OCI-LY1 (cell line): Measurements from ENCODE around the gene C2orf72.

ENCODE experiments used
- CTCF ChIP-seq: fragments of 200-600 bp; sonication (generic), shearing (Covaris generic); IDR thresholded peaks from 2 replicates; pipeline ENCODE4 v1.5.1; 2017; ENCODE audit warnings: mild to moderate bottlenecking, antibody characterized with exemption, low read length, moderate library complexity, mixed read lengths
- EZH2 ChIP-seq: fragments of 200-600 bp; sonication (generic), shearing (Covaris generic); IDR thresholded peaks from 2 replicates; pipeline ENCODE4 v1.8.0; 2017; ENCODE audit warnings: borderline replicate concordance, mixed run types, mild to moderate bottlenecking, antibody characterized with exemption, low read length, moderate library complexity, mixed read lengths

GRCh38 chr2:231053846-231054245, 16.5 kb downstream of the C2orf72 start:
- no peak for TF ChIP-seq CTCF
- no peak for TF ChIP-seq EZH2
